Esophagus squamous epithelium (tissue), 4 donors: ENCODE data around the gene MCM6.

Source experiments
- POLR2A ChIP-seq, 4 donors: fragments of 450-650 bp; IDR thresholded peaks; one replicate each; pipeline ENCODE4 v1.6.1; 2017; ENCODE audit warnings: antibody characterized with exemption in 4 of 4, mild to moderate bottlenecking in 4 of 4, moderate library complexity in 3 of 4
- TF ChIP-seq, protein P1 (sequence below), 6 experiments: fragments of 450-650 bp in 4 of 6; fragments of 200-600 bp in 2 of 6; sonication (generic) in 2 of 6; IDR thresholded peaks; one replicate each; pipeline ENCODE4 v1.5.1; 2016 to 2019; ENCODE audit warnings: antibody characterized with exemption in 6 of 6, mild to moderate bottlenecking in 4 of 6, moderate library complexity in 4 of 6

DNA sequence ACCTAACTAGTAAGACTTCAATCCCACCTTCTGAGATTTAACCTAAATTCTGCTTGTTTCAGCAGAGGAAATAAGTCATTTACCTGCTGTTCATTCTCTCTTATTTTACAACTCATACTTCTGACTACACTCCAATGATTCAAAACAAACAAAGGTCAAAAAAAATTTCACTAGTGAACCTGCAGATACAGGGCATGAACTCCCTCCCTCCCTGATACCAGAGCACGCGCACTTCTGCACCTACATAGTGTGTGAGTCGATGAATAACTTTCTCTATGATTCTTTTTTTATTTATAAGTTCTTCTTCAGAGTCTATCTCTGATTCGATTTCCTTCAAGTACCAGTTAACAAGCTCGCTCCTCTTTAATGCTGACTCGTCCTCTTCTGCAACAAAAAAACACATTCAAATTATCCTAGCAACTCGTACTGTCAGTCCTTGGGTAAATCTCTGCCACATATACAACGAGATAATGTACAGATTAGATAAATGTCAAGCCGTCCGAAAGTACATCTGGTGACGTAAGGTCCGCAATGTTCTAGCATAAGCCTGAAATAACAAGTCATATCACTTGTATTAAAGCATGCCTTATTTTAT, 31.8 kb downstream of the MCM6 start:
- TF ChIP-seq POLR2A (IDR thresholded peaks at IDR 0.05) = no peak
- TF ChIP-seq, protein P1, sequence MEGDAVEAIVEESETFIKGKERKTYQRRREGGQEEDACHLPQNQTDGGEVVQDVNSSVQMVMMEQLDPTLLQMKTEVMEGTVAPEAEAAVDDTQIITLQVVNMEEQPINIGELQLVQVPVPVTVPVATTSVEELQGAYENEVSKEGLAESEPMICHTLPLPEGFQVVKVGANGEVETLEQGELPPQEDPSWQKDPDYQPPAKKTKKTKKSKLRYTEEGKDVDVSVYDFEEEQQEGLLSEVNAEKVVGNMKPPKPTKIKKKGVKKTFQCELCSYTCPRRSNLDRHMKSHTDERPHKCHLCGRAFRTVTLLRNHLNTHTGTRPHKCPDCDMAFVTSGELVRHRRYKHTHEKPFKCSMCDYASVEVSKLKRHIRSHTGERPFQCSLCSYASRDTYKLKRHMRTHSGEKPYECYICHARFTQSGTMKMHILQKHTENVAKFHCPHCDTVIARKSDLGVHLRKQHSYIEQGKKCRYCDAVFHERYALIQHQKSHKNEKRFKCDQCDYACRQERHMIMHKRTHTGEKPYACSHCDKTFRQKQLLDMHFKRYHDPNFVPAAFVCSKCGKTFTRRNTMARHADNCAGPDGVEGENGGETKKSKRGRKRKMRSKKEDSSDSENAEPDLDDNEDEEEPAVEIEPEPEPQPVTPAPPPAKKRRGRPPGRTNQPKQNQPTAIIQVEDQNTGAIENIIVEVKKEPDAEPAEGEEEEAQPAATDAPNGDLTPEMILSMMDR (IDR thresholded peaks at IDR 0.05) = no peak
